ENCODE results near the gene TMEM223. TPM values are rescaled to one million over a fixed set of nuclear protein-coding genes. Genes with fewer than 3 reads are reported as not detected.
"Not testable (repeated sequence)": the region's sequence is repeated elsewhere in the genome, so short reads cannot be mapped to it uniquely, and the experiment has no call there.

Gene TMEM223
- polyA plus RNA-seq, 4 donors: 19.4 to 31.0 (median 23.3) TPM

GRCh38 chr11:62755086-62755615 is 36.7 kb downstream of the TMEM223 start:
- no peak for DNase-seq (ENCODE audit: low read depth in 4 of 4, low spot score in 3 of 4)

- DNase-seq (ENCODE audit: low read depth in 4 of 4, low spot score in 3 of 4): peak; percentile 97 to 98 (median 98)
Measured at GRCh38 chr11:62753736-62754603, 37.8 kb downstream of the TMEM223 start, which contains the start of gene ZBTB3. ZBTB3 (minus strand) TSS chr11:62754160; CDS start chr11:62753664, 496 bp downstream.

GRCh38 chr11:62752994-62753735 is 38.6 kb downstream of the TMEM223 start:
- no peak for DNase-seq (ENCODE audit: low read depth in 4 of 4, low spot score in 3 of 4)

- DNase-seq (ENCODE audit: low read depth in 4 of 4, low spot score in 3 of 4): no peak
Measured at GRCh38 chr11:62752177-62752785, 39.5 kb downstream of the TMEM223 start.

GRCh38 chr11:62749931-62750330 is 41.9 kb downstream of the TMEM223 start:
- DNase-seq (ENCODE audit: low read depth in 4 of 4, low spot score in 3 of 4): not testable (repeated sequence)

- no peak for DNase-seq (ENCODE audit: low read depth in 4 of 4, low spot score in 3 of 4)
Measured at GRCh38 chr11:62747475-62748160, 44.2 kb downstream of the TMEM223 start.

Other genes starting within 250 kb of the TMEM223 start
- gene AHNAK, start 245.2 kb downstream of the TMEM223 start, polyA plus RNA-seq (ENCODE audit: insufficient read length in 4 of 4): 100 to 1,000 TPM; 189 to 439 (median 222) TPM
- 1,000 to 10,000 TPM; 1,909 to 2,321 (median 2,191) TPM for gene EEF1G, start 218.1 kb downstream of the TMEM223 start, polyA plus RNA-seq (ENCODE audit: insufficient read length in 4 of 4)
- 10 to 100 TPM; 18.7 to 25.0 (median 21.1) TPM for gene TUT1, start 200.5 kb downstream of the TMEM223 start, polyA plus RNA-seq (ENCODE audit: insufficient read length in 4 of 4)
- gene MTA2, start 190.1 kb downstream of the TMEM223 start, polyA plus RNA-seq (ENCODE audit: insufficient read length in 4 of 4): 100 to 1,000 TPM in 1 of 4 donors, 10 to 100 TPM in 3; 83.7 to 106 (median 94.6) TPM
- gene EML3, start 179.2 kb downstream of the TMEM223 start, polyA plus RNA-seq (ENCODE audit: insufficient read length in 4 of 4): 10 to 100 TPM; 31.8 to 42.3 (median 38.6) TPM
- 1 to 10 TPM; 3.1 to 6.9 (median 3.6) TPM for gene ROM1, start 178.7 kb downstream of the TMEM223 start, polyA plus RNA-seq (ENCODE audit: insufficient read length in 4 of 4)
- gene B3GAT3, start 170.0 kb downstream of the TMEM223 start, polyA plus RNA-seq (ENCODE audit: insufficient read length in 4 of 4): 10 to 100 TPM; 27.2 to 49.9 (median 29.8) TPM
- gene GANAB, start 145.4 kb downstream of the TMEM223 start, polyA plus RNA-seq (ENCODE audit: insufficient read length in 4 of 4): 100 to 1,000 TPM; 363 to 404 (median 379) TPM
- 10 to 100 TPM; 15.7 to 21.6 (median 18.1) TPM for gene INTS5, start 138.7 kb downstream of the TMEM223 start, polyA plus RNA-seq (ENCODE audit: insufficient read length in 4 of 4)
- gene C11orf98, start 126.8 kb downstream of the TMEM223 start, polyA plus RNA-seq (ENCODE audit: insufficient read length in 4 of 4): 10 to 100 TPM; 44.7 to 64.6 (median 53.5) TPM
- gene CSKMT, start 126.7 kb downstream of the TMEM223 start, polyA plus RNA-seq (ENCODE audit: insufficient read length in 4 of 4): 1 to 10 TPM; 4.4 to 6.6 (median 6.0) TPM
- gene UQCC3, start 120.3 kb downstream of the TMEM223 start, polyA plus RNA-seq (ENCODE audit: insufficient read length in 4 of 4): 10 to 100 TPM in 1 of 4 donors, 1 to 10 TPM in 3; 6.0 to 12.6 (median 7.6) TPM
- gene LBHD1, start 119.7 kb downstream of the TMEM223 start, polyA plus RNA-seq (ENCODE audit: insufficient read length in 4 of 4): 1 to 10 TPM; 5.6 to 8.5 (median 6.1) TPM
- 100 to 1,000 TPM; 109 to 166 (median 156) TPM for gene UBXN1, start 112.9 kb downstream of the TMEM223 start, polyA plus RNA-seq (ENCODE audit: insufficient read length in 4 of 4)
- gene LRRN4CL, start 102.5 kb downstream of the TMEM223 start, polyA plus RNA-seq (ENCODE audit: insufficient read length in 4 of 4): 1 to 10 TPM in 3 of 4 donors, under 1 TPM in 1; 0.92 to 9.5 (median 1.4) TPM
- gene BSCL2, start 84.6 kb downstream of the TMEM223 start, polyA plus RNA-seq (ENCODE audit: insufficient read length in 4 of 4): 10 to 100 TPM; 48.7 to 71.0 (median 56.2) TPM
- 1 to 10 TPM; 1.5 to 2.4 (median 1.9) TPM for gene GNG3, start 84.3 kb downstream of the TMEM223 start, polyA plus RNA-seq (ENCODE audit: insufficient read length in 4 of 4)
- gene HNRNPUL2, start 64.5 kb downstream of the TMEM223 start, polyA plus RNA-seq (ENCODE audit: insufficient read length in 4 of 4): 10 to 100 TPM; 71.1 to 91.1 (median 84.8) TPM
- gene TTC9C, start 63.5 kb downstream of the TMEM223 start, polyA plus RNA-seq (ENCODE audit: insufficient read length in 4 of 4): 10 to 100 TPM; 38.8 to 46.5 (median 44.0) TPM
- gene ZBTB3, start 37.8 kb downstream of the TMEM223 start, polyA plus RNA-seq (ENCODE audit: insufficient read length in 4 of 4): 1 to 10 TPM; 3.9 to 8.9 (median 7.6) TPM
- gene POLR2G, start 30.4 kb downstream of the TMEM223 start, polyA plus RNA-seq (ENCODE audit: insufficient read length in 4 of 4): 100 to 1,000 TPM; 102 to 155 (median 145) TPM
- 10 to 100 TPM; 19.8 to 43.2 (median 26.6) TPM for gene TAF6L, start 20.6 kb downstream of the TMEM223 start, polyA plus RNA-seq (ENCODE audit: insufficient read length in 4 of 4)
- gene TMEM179B, start 4.6 kb downstream of the TMEM223 start, polyA plus RNA-seq (ENCODE audit: insufficient read length in 4 of 4): 10 to 100 TPM; 38.8 to 68.4 (median 63.9) TPM
- gene NXF1, start 13.4 kb upstream of the TMEM223 start, polyA plus RNA-seq (ENCODE audit: insufficient read length in 4 of 4): 100 to 1,000 TPM; 109 to 125 (median 121) TPM
- 10 to 100 TPM; 53.3 to 57.3 (median 55.5) TPM for gene STX5, start 40.0 kb upstream of the TMEM223 start, polyA plus RNA-seq (ENCODE audit: insufficient read length in 4 of 4)
- gene TEX54, start 40.8 kb upstream of the TMEM223 start, polyA plus RNA-seq (ENCODE audit: insufficient read length in 4 of 4): under 1 TPM in 3 of 4 donors, not detected in 1; 0.32 to 0.63 (median 0.38) TPM
- gene WDR74, start 47.6 kb upstream of the TMEM223 start, polyA plus RNA-seq (ENCODE audit: insufficient read length in 4 of 4): 10 to 100 TPM; 30.2 to 50.4 (median 35.3) TPM
- gene SLC3A2, start 88.9 kb upstream of the TMEM223 start, polyA plus RNA-seq (ENCODE audit: insufficient read length in 4 of 4): 100 to 1,000 TPM in 3 of 4 donors, 10 to 100 TPM in 1; 81.0 to 207 (median 159) TPM
- under 1 TPM in 2 of 4 donors, not detected in 2; 0.05 to 0.40 TPM for gene CHRM1, start 129.4 kb upstream of the TMEM223 start, polyA plus RNA-seq (ENCODE audit: insufficient read length in 4 of 4)
- gene SLC22A6, start 193.0 kb upstream of the TMEM223 start, polyA plus RNA-seq (ENCODE audit: insufficient read length in 4 of 4): 10 to 100 TPM in 3 of 4 donors, under 1 TPM in 1; 0.22 to 34.7 (median 20.9) TPM
- 10 to 100 TPM in 3 of 4 donors, under 1 TPM in 1; 0.59 to 51.1 (median 32.8) TPM for gene SLC22A8, start 223.8 kb upstream of the TMEM223 start, polyA plus RNA-seq (ENCODE audit: insufficient read length in 4 of 4)